ENCODE data around the gene MATCAP1. TPM values are rescaled to one million over a fixed set of nuclear protein-coding genes. Genes with fewer than 3 reads are reported as not detected.
A peak's percentile ranks its signal among the peaks of the same experiment; 100 is the strongest.

Gene MATCAP1
- total and polyA plus RNA-seq, 2 donors, result 11.4 to 20.9 TPM

- no peak for DNase-seq (ENCODE audit: extremely low spot score)
- 80% methylated on average over 7 of the region's 7 CpGs for WGBS
- no peaks in the 10 kb centered on the region for H3K4me1 ChIP-seq (ENCODE audit: insufficient read depth)
- H3K36me3 ChIP-seq (ENCODE audit: insufficient read depth), result no peaks in the 10 kb centered on the region
- no peak overlapping the region for H3K27ac ChIP-seq (ENCODE audit: low read depth)
- no peak overlapping the region for H3K4me3 ChIP-seq (ENCODE audit: low read depth, low read length)
These were observed 37.0 kb downstream of the MATCAP1 start for GRCh38 chr16:67146523-67147357.

GRCh38 chr16:67145746-67146145 lies 38.0 kb downstream of the MATCAP1 start:
- DNase-seq (ENCODE audit: extremely low spot score), result no peak
- WGBS, result 90% methylated on average over 2 of the region's 2 CpGs
- Histone ChIP-seq H3K36me3 (ENCODE audit: insufficient read depth) (no peaks in the 10 kb centered on the region), H3K4me3 (ENCODE audit: low read depth, low read length) (no peak overlapping the region), H3K27ac (ENCODE audit: low read depth) (no peak overlapping the region), H3K4me1 (ENCODE audit: insufficient read depth) (no peaks in the 10 kb centered on the region)

GRCh38 chr16:67144943-67145342 lies 38.8 kb downstream of the MATCAP1 start:
- Histone ChIP-seq H3K27ac (ENCODE audit: low read depth) (no peak overlapping the region), H3K36me3 (ENCODE audit: insufficient read depth) (no peaks in the 10 kb centered on the region), H3K4me1 (ENCODE audit: insufficient read depth) (no peaks in the 10 kb centered on the region), H3K4me3 (ENCODE audit: low read depth, low read length) (no peak overlapping the region)
- 83% methylated on average over 2 of the region's 2 CpGs for WGBS
- DNase-seq (ENCODE audit: extremely low spot score), result no peak

GRCh38 chr16:67142342-67142741 lies 41.4 kb downstream of the MATCAP1 start:
- WGBS, result 88% methylated on average over 9 of the region's 9 CpGs
- Histone ChIP-seq H3K27ac (ENCODE audit: low read depth) (no peak overlapping the region), H3K4me1 (ENCODE audit: insufficient read depth) (no peaks in the 10 kb centered on the region), H3K36me3 (ENCODE audit: insufficient read depth) (peaks cover 2% of the 10 kb centered on the region), H3K4me3 (ENCODE audit: low read depth, low read length) (no peak overlapping the region)
- DNase-seq (ENCODE audit: extremely low spot score), result no peak

GRCh38 chr16:67141391-67141790 lies 42.4 kb downstream of the MATCAP1 start:
- no peak overlapping the region for H3K27ac ChIP-seq (ENCODE audit: low read depth)
- H3K4me3 ChIP-seq (ENCODE audit: low read depth, low read length), result no peak overlapping the region
- no peak for DNase-seq (ENCODE audit: extremely low spot score)
- H3K36me3 ChIP-seq (ENCODE audit: insufficient read depth), result peaks cover 2% of the 10 kb centered on the region
- WGBS, result 97% methylated on average over 13 of the region's 13 CpGs
- no peaks in the 10 kb centered on the region for H3K4me1 ChIP-seq (ENCODE audit: insufficient read depth)

GRCh38 chr16:67137605-67138004 lies 46.2 kb downstream of the MATCAP1 start:
- no peak for DNase-seq (ENCODE audit: extremely low spot score)
- Histone ChIP-seq H3K4me3 (ENCODE audit: low read depth, low read length) (no peak overlapping the region), H3K36me3 (ENCODE audit: insufficient read depth) (peaks cover 9% of the 10 kb centered on the region), H3K27ac (ENCODE audit: low read depth) (no peak overlapping the region), H3K4me1 (ENCODE audit: insufficient read depth) (no peaks in the 10 kb centered on the region)
- WGBS, result 55% methylated on average over 3 of the region's 3 CpGs

- no peak overlapping the region for H3K4me3 ChIP-seq (ENCODE audit: low read depth, low read length)
- WGBS, result 95% methylated on average over 3 of the region's 3 CpGs
- peaks cover 3% of the 10 kb centered on the region for H3K36me3 ChIP-seq (ENCODE audit: insufficient read depth)
- no peak overlapping the region for H3K27ac ChIP-seq (ENCODE audit: low read depth)
- no peak for DNase-seq (ENCODE audit: extremely low spot score)
- no peaks in the 10 kb centered on the region for H3K4me1 ChIP-seq (ENCODE audit: insufficient read depth)
These were observed 54.3 kb downstream of the MATCAP1 start for GRCh38 chr16:67129422-67129821.

- DNase-seq (ENCODE audit: extremely low spot score), result no peak
- Histone ChIP-seq H3K27ac (ENCODE audit: low read depth) (no peak overlapping the region), H3K4me1 (ENCODE audit: insufficient read depth) (no peaks in the 10 kb centered on the region), H3K4me3 (ENCODE audit: low read depth, low read length) (no peak overlapping the region), H3K36me3 (ENCODE audit: insufficient read depth) (peaks cover 3% of the 10 kb centered on the region)
- WGBS, result 92% methylated on average over 3 of the region's 3 CpGs
These were observed 54.9 kb downstream of the MATCAP1 start for GRCh38 chr16:67128887-67129286.

GRCh38 chr16:67128417-67128816 lies 55.3 kb downstream of the MATCAP1 start:
- no peak for DNase-seq (ENCODE audit: extremely low spot score)
- Histone ChIP-seq H3K36me3 (ENCODE audit: insufficient read depth) (peaks cover 3% of the 10 kb centered on the region), H3K4me3 (ENCODE audit: low read depth, low read length) (no peak overlapping the region), H3K27ac (ENCODE audit: low read depth) (no peak overlapping the region), H3K4me1 (ENCODE audit: insufficient read depth) (no peaks in the 10 kb centered on the region)

Small RNA genes within 50 kb of the gene (small RNA-seq; reads per million reads assigned to genes)
- gene MIR328, result 11.4 reads per million, percentile 94 among the genes with 10 or more reads in this experiment

Other genes with a start within 250 kb of the MATCAP1 start
- gene CIAO2B, start 249.6 kb downstream of the MATCAP1 start, total RNA-seq, result 52.0 TPM
- 174 TPM for gene CIAO2B, start 249.6 kb downstream of the MATCAP1 start, polyA plus RNA-seq
- gene CES2, start 248.4 kb downstream of the MATCAP1 start, total RNA-seq, result 12.9 TPM
- 32.5 TPM for gene CES2, start 248.4 kb downstream of the MATCAP1 start, polyA plus RNA-seq
- not detected for gene CES3, start 222.7 kb downstream of the MATCAP1 start, total RNA-seq
- gene CES3, start 222.7 kb downstream of the MATCAP1 start, polyA plus RNA-seq, result 0.19 TPM
- gene CES4A, start 195.4 kb downstream of the MATCAP1 start, total RNA-seq, result 4.9 TPM
- gene CES4A, start 195.4 kb downstream of the MATCAP1 start, polyA plus RNA-seq, result 4.0 TPM
- gene CBFB, start 154.8 kb downstream of the MATCAP1 start, total RNA-seq, result 62.5 TPM
- 19.3 TPM for gene CBFB, start 154.8 kb downstream of the MATCAP1 start, polyA plus RNA-seq
- 22.8 TPM for gene PHAF1, start 74.0 kb downstream of the MATCAP1 start, total RNA-seq
- gene PHAF1, start 74.0 kb downstream of the MATCAP1 start, polyA plus RNA-seq, result 11.0 TPM
- gene B3GNT9, start 33.0 kb downstream of the MATCAP1 start, total RNA-seq, result 22.4 TPM
- 26.4 TPM for gene B3GNT9, start 33.0 kb downstream of the MATCAP1 start, polyA plus RNA-seq
- gene TRADD, start 24.1 kb downstream of the MATCAP1 start, total RNA-seq, result 7.3 TPM
- 38.1 TPM for gene TRADD, start 24.1 kb downstream of the MATCAP1 start, polyA plus RNA-seq
- gene FBXL8, start 24.0 kb downstream of the MATCAP1 start, total RNA-seq, result 4.7 TPM
- 20.4 TPM for gene FBXL8, start 24.0 kb downstream of the MATCAP1 start, polyA plus RNA-seq
- gene HSF4, start 19.2 kb downstream of the MATCAP1 start, total RNA-seq, result 4.5 TPM
- 75.2 TPM for gene HSF4, start 19.2 kb downstream of the MATCAP1 start, polyA plus RNA-seq
- 5.3 TPM for gene NOL3, start 13.4 kb downstream of the MATCAP1 start, total RNA-seq
- gene NOL3, start 13.4 kb downstream of the MATCAP1 start, polyA plus RNA-seq, result 66.6 TPM
- gene EXOC3L1, start 6.2 kb upstream of the MATCAP1 start, total RNA-seq, result 3.4 TPM
- gene EXOC3L1, start 6.2 kb upstream of the MATCAP1 start, polyA plus RNA-seq, result 3.7 TPM
- 28.0 TPM for gene E2F4, start 8.2 kb upstream of the MATCAP1 start, total RNA-seq
- gene E2F4, start 8.2 kb upstream of the MATCAP1 start, polyA plus RNA-seq, result 65.0 TPM
- 2.7 TPM for gene ELMO3, start 15.2 kb upstream of the MATCAP1 start, total RNA-seq
- 6.4 TPM for gene ELMO3, start 15.2 kb upstream of the MATCAP1 start, polyA plus RNA-seq
- gene TMEM208, start 43.2 kb upstream of the MATCAP1 start, total RNA-seq, result 12.6 TPM
- gene TMEM208, start 43.2 kb upstream of the MATCAP1 start, polyA plus RNA-seq, result 54.4 TPM
- 7.5 TPM for gene FHOD1, start 63.5 kb upstream of the MATCAP1 start, total RNA-seq
- gene FHOD1, start 63.5 kb upstream of the MATCAP1 start, polyA plus RNA-seq, result 16.4 TPM
- gene SLC9A5, start 65.0 kb upstream of the MATCAP1 start, total RNA-seq, result 0.32 TPM
- gene SLC9A5, start 65.0 kb upstream of the MATCAP1 start, polyA plus RNA-seq, result 0.29 TPM
- 12.8 TPM for gene PLEKHG4, start 95.6 kb upstream of the MATCAP1 start, total RNA-seq
- gene PLEKHG4, start 95.6 kb upstream of the MATCAP1 start, polyA plus RNA-seq, result 5.8 TPM
- 1.1 TPM for gene KCTD19, start 142.8 kb upstream of the MATCAP1 start, total RNA-seq
- gene KCTD19, start 142.8 kb upstream of the MATCAP1 start, polyA plus RNA-seq, result 0.14 TPM
- 2.1 TPM for gene LRRC36, start 142.9 kb upstream of the MATCAP1 start, total RNA-seq
- 0.19 TPM for gene LRRC36, start 142.9 kb upstream of the MATCAP1 start, polyA plus RNA-seq
- gene TPPP3, start 209.5 kb upstream of the MATCAP1 start, total RNA-seq, result 24.0 TPM
- gene TPPP3, start 209.5 kb upstream of the MATCAP1 start, polyA plus RNA-seq, result 14.6 TPM
- 3.8 TPM for gene ZDHHC1, start 232.5 kb upstream of the MATCAP1 start, total RNA-seq
- 10.9 TPM for gene ZDHHC1, start 232.5 kb upstream of the MATCAP1 start, polyA plus RNA-seq
- 6.9 TPM for gene HSD11B2, start 247.2 kb upstream of the MATCAP1 start, total RNA-seq
- 1.9 TPM for gene HSD11B2, start 247.2 kb upstream of the MATCAP1 start, polyA plus RNA-seq

Data from urinary bladder (tissue), 4 donors.